ENCODE data around the gene GOSR1. TPM values are rescaled to one million over a fixed set of nuclear protein-coding genes. Genes with fewer than 3 reads are reported as not detected.
A peak's percentile ranks its signal among the peaks of the same experiment; 100 is the strongest.

The GOSR1 gene
- total RNA-seq, 1 experiment from 2014 or later = 12.0 TPM

- no peaks in the 10 kb centered on the region for H3K36me3 ChIP-seq (replicated peaks; ENCODE audit: control insufficient read depth, insufficient read depth, low read length)
- DNase-seq = no peak
- no peaks in the 10 kb centered on the region; the same call in 1 of the 2 replicates for H3K27me3 ChIP-seq (ENCODE audit: control insufficient read depth, insufficient read depth, low read length)
- no peak overlapping the region for H3K4me3 ChIP-seq (ENCODE audit: insufficient read depth, low read depth, low read length)
These were observed 2.0 kb upstream of the GOSR1 start for GRCh38 chr17:30475206-30475605.

GRCh38 chr17:30476726-30477082, 504 bp upstream of the GOSR1 start:
- H3K36me3 ChIP-seq (replicated peaks; ENCODE audit: control insufficient read depth, insufficient read depth, low read length) = peaks cover 4% of the 10 kb centered on the region
- H3K4me3 ChIP-seq (ENCODE audit: insufficient read depth, low read depth, low read length) = peak overlapping the region; percentile 23
- H3K27me3 ChIP-seq (ENCODE audit: control insufficient read depth, insufficient read depth, low read length) = no peaks in the 10 kb centered on the region
- no peak for DNase-seq

GRCh38 chr17:30477774-30478115, 537 bp downstream of the GOSR1 start:
- H3K27me3 ChIP-seq (ENCODE audit: control insufficient read depth, insufficient read depth, low read length) = no peaks in the 10 kb centered on the region
- peaks cover 4% of the 10 kb centered on the region for H3K36me3 ChIP-seq (replicated peaks; ENCODE audit: control insufficient read depth, insufficient read depth, low read length)
- no peak for DNase-seq
- H3K4me3 ChIP-seq (ENCODE audit: insufficient read depth, low read depth, low read length) = peak overlapping the region; percentile 91

- Histone ChIP-seq H3K36me3 (replicated peaks; ENCODE audit: control insufficient read depth, insufficient read depth, low read length) (peaks cover 12% of the 10 kb centered on the region), H3K27me3 (ENCODE audit: control insufficient read depth, insufficient read depth, low read length) (no peaks in the 10 kb centered on the region), H3K4me3 (ENCODE audit: insufficient read depth, low read depth, low read length) (no peak overlapping the region)
- DNase-seq = no peak
These were observed 5.3 kb downstream of the GOSR1 start for GRCh38 chr17:30482555-30482954.

GRCh38 chr17:30483159-30483558, 6.0 kb downstream of the GOSR1 start:
- DNase-seq = no peak
- Histone ChIP-seq H3K27me3 (ENCODE audit: control insufficient read depth, insufficient read depth, low read length) (no peaks in the 10 kb centered on the region), H3K36me3 (replicated peaks; ENCODE audit: control insufficient read depth, insufficient read depth, low read length) (peaks cover 14% of the 10 kb centered on the region), H3K4me3 (ENCODE audit: insufficient read depth, low read depth, low read length) (no peak overlapping the region)

GRCh38 chr17:30493780-30494179, 16.6 kb downstream of the GOSR1 start:
- peaks cover 17% of the 10 kb centered on the region for H3K36me3 ChIP-seq (replicated peaks; ENCODE audit: control insufficient read depth, insufficient read depth, low read length)
- H3K4me3 ChIP-seq (ENCODE audit: insufficient read depth, low read depth, low read length) = no peak overlapping the region
- no peaks in the 10 kb centered on the region for H3K27me3 ChIP-seq (ENCODE audit: control insufficient read depth, insufficient read depth, low read length)
- DNase-seq = no peak

- no peak for DNase-seq
- Histone ChIP-seq H3K36me3 (replicated peaks; ENCODE audit: control insufficient read depth, insufficient read depth, low read length) (peaks cover 14% of the 10 kb centered on the region), H3K4me3 (ENCODE audit: insufficient read depth, low read depth, low read length) (no peak overlapping the region), H3K27me3 (ENCODE audit: control insufficient read depth, insufficient read depth, low read length) (no peaks in the 10 kb centered on the region)
These were observed 18.4 kb downstream of the GOSR1 start for GRCh38 chr17:30495586-30495985.

GRCh38 chr17:30503558-30503957, 26.4 kb downstream of the GOSR1 start:
- Histone ChIP-seq H3K4me3 (ENCODE audit: insufficient read depth, low read depth, low read length) (no peak overlapping the region), H3K27me3 (ENCODE audit: control insufficient read depth, insufficient read depth, low read length) (no peaks in the 10 kb centered on the region), H3K36me3 (replicated peaks; ENCODE audit: control insufficient read depth, insufficient read depth, low read length) (peaks cover 1% of the 10 kb centered on the region; the same call in 1 of the 2 replicates)

GRCh38 chr17:30505868-30506417, 28.7 kb downstream of the GOSR1 start:
- peaks cover 1% of the 10 kb centered on the region; the same call in 1 of the 2 replicates for H3K36me3 ChIP-seq (replicated peaks; ENCODE audit: control insufficient read depth, insufficient read depth, low read length)
- DNase-seq = no peak

More at GRCh38 chr17:30503558-30503957, 26.4 kb downstream of the GOSR1 start:
- no peak for DNase-seq

GRCh38 chr17:30506481-30506880, 29.3 kb downstream of the GOSR1 start:
- Histone ChIP-seq H3K4me3 (ENCODE audit: insufficient read depth, low read depth, low read length) (no peak overlapping the region), H3K36me3 (replicated peaks; ENCODE audit: control insufficient read depth, insufficient read depth, low read length) (no peaks in the 10 kb centered on the region; the same call in 1 of the 2 replicates), H3K27me3 (ENCODE audit: control insufficient read depth, insufficient read depth, low read length) (no peaks in the 10 kb centered on the region)
- no peak for DNase-seq

More at GRCh38 chr17:30505868-30506417, 28.7 kb downstream of the GOSR1 start:
- no peaks in the 10 kb centered on the region for H3K27me3 ChIP-seq (ENCODE audit: control insufficient read depth, insufficient read depth, low read length)
- no peak overlapping the region for H3K4me3 ChIP-seq (ENCODE audit: insufficient read depth, low read depth, low read length)

GRCh38 chr17:30513346-30513745, 36.1 kb downstream of the GOSR1 start:
- Histone ChIP-seq H3K36me3 (replicated peaks; ENCODE audit: control insufficient read depth, insufficient read depth, low read length) (no peaks in the 10 kb centered on the region), H3K4me3 (ENCODE audit: insufficient read depth, low read depth, low read length) (no peak overlapping the region), H3K27me3 (ENCODE audit: control insufficient read depth, insufficient read depth, low read length) (no peaks in the 10 kb centered on the region)
- no peak for DNase-seq

- no peaks in the 10 kb centered on the region; the same call in 1 of the 2 replicates for H3K36me3 ChIP-seq (replicated peaks; ENCODE audit: control insufficient read depth, insufficient read depth, low read length)
- H3K27me3 ChIP-seq (ENCODE audit: control insufficient read depth, insufficient read depth, low read length) = no peaks in the 10 kb centered on the region
- no peak overlapping the region for H3K4me3 ChIP-seq (ENCODE audit: insufficient read depth, low read depth, low read length)
- DNase-seq = no peak
These were observed 37.8 kb downstream of the GOSR1 start for GRCh38 chr17:30514895-30515596.

GRCh38 chr17:30517786-30518185, 40.6 kb downstream of the GOSR1 start:
- DNase-seq = no peak
- Histone ChIP-seq H3K4me3 (ENCODE audit: insufficient read depth, low read depth, low read length) (no peak overlapping the region), H3K36me3 (replicated peaks; ENCODE audit: control insufficient read depth, insufficient read depth, low read length) (peaks cover 16% of the 10 kb centered on the region), H3K27me3 (ENCODE audit: control insufficient read depth, insufficient read depth, low read length) (no peaks in the 10 kb centered on the region)

GRCh38 chr17:30519166-30519565, 42.0 kb downstream of the GOSR1 start:
- H3K27me3 ChIP-seq (ENCODE audit: control insufficient read depth, insufficient read depth, low read length) = no peaks in the 10 kb centered on the region
- H3K36me3 ChIP-seq (replicated peaks; ENCODE audit: control insufficient read depth, insufficient read depth, low read length) = peaks cover 16% of the 10 kb centered on the region
- H3K4me3 ChIP-seq (ENCODE audit: insufficient read depth, low read depth, low read length) = no peak overlapping the region
- no peak for DNase-seq

GRCh38 chr17:30519707-30520106, 42.5 kb downstream of the GOSR1 start:
- no peaks in the 10 kb centered on the region for H3K27me3 ChIP-seq (ENCODE audit: control insufficient read depth, insufficient read depth, low read length)
- H3K36me3 ChIP-seq (replicated peaks; ENCODE audit: control insufficient read depth, insufficient read depth, low read length) = peaks cover 16% of the 10 kb centered on the region
- no peak overlapping the region for H3K4me3 ChIP-seq (ENCODE audit: insufficient read depth, low read depth, low read length)
- no peak for DNase-seq
